Activated B cell treated with CpG ODN at 0.5 μM for 24 hours (primary cell): ENCODE data around the gene PHF23. TPM values are rescaled to one million over a fixed set of nuclear protein-coding genes. Genes with fewer than 3 reads are reported as not detected.
A peak's percentile ranks its signal among the peaks of the same experiment; 100 is the strongest.
"Not testable (repeated sequence)": the region's sequence is repeated elsewhere in the genome, so short reads cannot be mapped to it uniquely, and the experiment has no call there.

ENCODE experiments used
- ATAC-seq: fragments of 200-7000 bp; cut with Tn5 transposase; one replicate; pipeline ENCODE4 v1.10.0; 2021; ENCODE audit warnings: low read depth, mild to moderate bottlenecking, moderate library complexity
- CTCF ChIA-PET: fragments of 350-600 bp; sonication (Branson Sonifier 250); formaldehyde crosslinking; loops from one replicate; lab custom pipeline; 2021; ENCODE audit warnings: antibody characterized with exemption; lab: Charles Lee
- POLR2A ChIA-PET: fragments of 350-600 bp; sonication (Branson Sonifier 250); formaldehyde crosslinking; loops from one replicate; lab custom pipeline; 2021; ENCODE audit warnings: antibody characterized with exemption; lab: Charles Lee
- DNase-seq: peaks from one replicate; pipeline ENCODE4 v3.0.0; 2022
- H3K27ac Mint-ChIP-seq: one replicate; pipeline ENCODE4 v1.8.0; 2020; ENCODE audit warnings: mixed read lengths
- H3K27me3 Mint-ChIP-seq: one replicate; pipeline ENCODE4 v1.8.0; 2021; ENCODE audit warnings: mixed read lengths
- H3K36me3 Mint-ChIP-seq: one replicate; pipeline ENCODE4 v1.8.0; 2021; ENCODE audit warnings: low read depth, mixed read lengths
- H3K4me1 Mint-ChIP-seq: one replicate; pipeline ENCODE4 v1.8.0; 2021; ENCODE audit warnings: mixed read lengths
- H3K4me3 Mint-ChIP-seq: one replicate; pipeline ENCODE4 v1.8.0; 2020; ENCODE audit warnings: mild to moderate bottlenecking, mixed read lengths
- H3K9me3 Mint-ChIP-seq: one replicate; pipeline ENCODE4 v1.8.0; 2020; ENCODE audit warnings: mixed read lengths
- intact Hi-C: fragments of 100-400 bp; cut with micrococcal nuclease; formaldehyde crosslinking; loops from one replicate; pipeline ENCODE4 v1.15.1; 2024
- total RNA-seq: library from RNA; stranded (reverse); gene quantifications from 2 replicates; pipeline ENCODE4 v1.2.3, GENCODE V29; 2022
- TF ChIP-seq, protein P1 (sequence below): fragments of 200-600 bp; IDR thresholded peaks from one replicate; pipeline ENCODE4 v1.8.0; 2022; ENCODE audit warnings: antibody characterized with exemption, mild to moderate bottlenecking

PHF23 gene
- total RNA-seq, 1 donor from 2014 or later, result 46.6 TPM

- Mint-ChIP-seq H3K36me3 (peaks cover 51% of the 10 kb centered on the region), H3K4me3 (no peak overlapping the region), H3K9me3 (no peaks in the 10 kb centered on the region), H3K27ac (peak overlapping the region; percentile 4), H3K27me3 (no peaks in the 10 kb centered on the region), H3K4me1 (peaks cover 42% of the 10 kb centered on the region)
- ATAC-seq, result no peak
- DNase-seq, result no peak
- TF ChIP-seq, protein P1, sequence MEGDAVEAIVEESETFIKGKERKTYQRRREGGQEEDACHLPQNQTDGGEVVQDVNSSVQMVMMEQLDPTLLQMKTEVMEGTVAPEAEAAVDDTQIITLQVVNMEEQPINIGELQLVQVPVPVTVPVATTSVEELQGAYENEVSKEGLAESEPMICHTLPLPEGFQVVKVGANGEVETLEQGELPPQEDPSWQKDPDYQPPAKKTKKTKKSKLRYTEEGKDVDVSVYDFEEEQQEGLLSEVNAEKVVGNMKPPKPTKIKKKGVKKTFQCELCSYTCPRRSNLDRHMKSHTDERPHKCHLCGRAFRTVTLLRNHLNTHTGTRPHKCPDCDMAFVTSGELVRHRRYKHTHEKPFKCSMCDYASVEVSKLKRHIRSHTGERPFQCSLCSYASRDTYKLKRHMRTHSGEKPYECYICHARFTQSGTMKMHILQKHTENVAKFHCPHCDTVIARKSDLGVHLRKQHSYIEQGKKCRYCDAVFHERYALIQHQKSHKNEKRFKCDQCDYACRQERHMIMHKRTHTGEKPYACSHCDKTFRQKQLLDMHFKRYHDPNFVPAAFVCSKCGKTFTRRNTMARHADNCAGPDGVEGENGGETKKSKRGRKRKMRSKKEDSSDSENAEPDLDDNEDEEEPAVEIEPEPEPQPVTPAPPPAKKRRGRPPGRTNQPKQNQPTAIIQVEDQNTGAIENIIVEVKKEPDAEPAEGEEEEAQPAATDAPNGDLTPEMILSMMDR, result no peak
- ChIA-PET CTCF (no interaction called here), POLR2A (no interaction called here)
- intact Hi-C loops, result no loop called here
Measured at GRCh38 chr17:7246779-7247178, 7.5 kb upstream of the PHF23 start.

DNA sequence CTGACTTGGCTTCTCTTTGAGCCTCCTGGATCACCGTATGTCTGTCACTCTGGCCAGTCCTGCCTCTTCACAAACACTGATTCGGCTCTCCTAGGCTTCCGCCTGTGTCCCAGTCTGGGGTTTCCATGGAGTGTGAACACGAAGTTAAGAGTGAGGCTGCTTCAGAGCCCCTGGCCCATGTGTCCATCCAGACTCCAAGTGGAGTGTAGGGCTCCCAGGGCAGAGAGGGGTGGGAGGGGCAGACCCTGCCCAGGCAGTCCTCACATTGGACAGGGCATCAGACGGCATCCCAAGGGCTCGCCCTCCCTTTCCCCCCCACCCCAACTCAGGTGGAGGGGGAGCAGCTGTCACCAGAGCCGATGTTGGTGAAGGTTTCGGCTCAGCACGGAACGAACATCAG, 4.6 kb upstream of the PHF23 start:
- DNase-seq, H3K27me3 Mint-ChIP-seq, H3K4me3 Mint-ChIP-seq, intact Hi-C loops, ATAC-seq, H3K9me3 Mint-ChIP-seq, H3K27ac Mint-ChIP-seq, CTCF ChIA-PET: not testable (repeated sequence)
- POLR2A ChIA-PET, result interaction anchor here (1.9 to 15.0 kb wide), 4 partner anchors 9 to 443 kb away, joined by 8 to 245 read pairs (median 15); partner anchors contain the start of genes ACADVL, DLG4, DVL2 and TP53
- Mint-ChIP-seq H3K4me1 (peaks cover 42% of the 10 kb centered on the region), H3K36me3 (peaks cover 67% of the 10 kb centered on the region)

DNA sequence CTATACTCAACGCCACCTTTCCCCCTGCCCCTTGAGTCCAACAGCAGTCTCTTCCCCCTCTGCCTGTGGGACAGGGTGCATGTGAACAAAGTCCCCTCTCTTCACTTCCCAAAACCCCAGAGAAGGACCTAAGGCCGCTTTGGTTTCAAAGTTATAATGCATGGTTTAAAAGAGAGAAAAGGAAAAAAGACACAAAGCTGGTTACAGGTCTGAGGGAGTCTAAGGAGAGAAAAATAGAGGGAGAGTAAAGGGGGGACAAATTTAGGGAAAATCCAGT, 4.1 kb upstream of the PHF23 start:
- Mint-ChIP-seq H3K27ac (peak overlapping the region; percentile 100), H3K4me3 (peak overlapping the region; percentile 99), H3K4me1 (peaks cover 40% of the 10 kb centered on the region), H3K9me3 (no peaks in the 10 kb centered on the region), H3K36me3 (peaks cover 67% of the 10 kb centered on the region), H3K27me3 (no peaks in the 10 kb centered on the region)
- no peak for DNase-seq
- TF ChIP-seq, protein P1, result no peak
- no peak for ATAC-seq
- ChIA-PET POLR2A (interaction anchor here (0.8 to 15.0 kb wide), 5 partner anchors 9 to 444 kb away, joined by 3 to 245 read pairs (median 9); partner anchors contain the start of genes ACADVL, DLG4, DVL2 and TP53), CTCF (interaction anchor here (1.3 kb wide), 1 partner anchor 53 kb away, joined by 4 read pairs; no protein-coding TSS in a partner anchor)
- intact Hi-C loops, result no loop called here

- Mint-ChIP-seq H3K4me1 (peaks cover 40% of the 10 kb centered on the region), H3K27me3 (no peaks in the 10 kb centered on the region), H3K4me3 (peak overlapping the region; percentile 99), H3K27ac (peak overlapping the region; percentile 100), H3K36me3 (peaks cover 67% of the 10 kb centered on the region), H3K9me3 (no peaks in the 10 kb centered on the region)
- CTCF ChIA-PET, result interaction anchor here (0.7 to 1.3 kb wide), 4 partner anchors 9 to 190 kb away, joined by 3 to 8 read pairs (median 4); partner anchors contain the start of genes ACADVL, CTDNEP1 and DLG4
- TF ChIP-seq, protein P1, result no peak
- ATAC-seq (peak; percentile 34), DNase-seq (peak; percentile 88)
- intact Hi-C loops, result loop anchor here (1.0 kb wide), 3 partner anchors 9 to 64 kb away; partner anchors contain the start of genes EIF5A and ELP5
- POLR2A ChIA-PET, result interaction anchor here (0.6 to 15.0 kb wide), 16 partner anchors 7 to 1052 kb away, joined by 3 to 245 read pairs (median 6); partner anchors contain the start of genes ACADVL, ACAP1, CTDNEP1 and DLG4
Measured at GRCh38 chr17:7242717-7243452, 3.6 kb upstream of the PHF23 start.

DNA sequence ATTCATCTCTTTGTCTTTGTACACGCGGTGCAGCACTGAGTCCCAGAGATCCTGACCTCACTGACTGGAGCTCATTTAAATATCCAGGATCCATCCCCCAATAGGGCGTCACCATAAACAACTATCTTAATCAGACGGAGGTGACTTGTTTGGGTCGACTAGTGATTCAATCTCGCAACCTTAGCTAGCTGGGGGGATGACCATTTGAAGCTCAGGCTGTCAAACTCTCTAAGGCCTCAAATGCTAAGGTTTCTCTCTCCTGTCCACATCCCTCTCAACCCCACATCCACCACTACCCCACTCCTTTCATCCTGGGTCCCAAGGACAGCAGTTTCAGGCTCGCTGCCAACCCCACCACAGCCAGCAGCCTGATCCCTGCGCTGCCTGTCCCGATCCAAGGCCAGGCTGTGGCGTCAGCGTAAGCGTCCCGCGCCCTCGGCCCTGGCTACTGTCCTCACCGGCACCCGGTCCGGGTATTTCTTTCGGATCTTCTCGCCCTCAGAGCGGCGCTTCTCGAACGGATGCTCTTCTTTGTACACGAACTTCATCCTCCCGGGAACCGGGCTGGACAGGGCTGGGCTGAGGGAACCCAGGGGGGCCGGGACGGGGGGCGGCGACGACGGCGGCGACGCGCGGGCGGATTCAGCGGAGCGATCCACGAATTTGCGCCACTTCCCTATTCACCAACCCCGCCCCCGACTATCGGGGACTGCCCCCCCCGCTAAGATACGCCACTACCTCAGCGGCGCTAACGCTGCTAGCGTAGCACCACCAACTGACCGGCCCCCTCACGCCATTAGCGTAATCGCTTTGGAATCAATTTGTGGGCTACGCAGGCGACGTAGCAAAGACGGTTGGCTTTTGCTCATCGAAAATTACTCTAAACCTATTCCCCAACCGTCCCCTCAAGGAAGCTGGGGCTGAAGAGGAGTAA, 2.8 kb upstream of the PHF23 start, which contains the start of gene GABARAP:
Gene GABARAP, minus strand, starts transcription at position 667 of the 934 bp plus-strand sequence. Its CDS starts 119 bp downstream, at position 548.
- intact Hi-C loops, result loop anchor here (1.0 kb wide), 3 partner anchors 10 to 65 kb away; partner anchors contain the start of genes EIF5A and ELP5
- TF ChIP-seq, protein P1, result no peak
- ATAC-seq, result peak; percentile 51

More for the DNA sequence above, 2.8 kb upstream of the PHF23 start, which contains the start of gene GABARAP:
- Mint-ChIP-seq H3K4me3 (peak within 1 kb of the TSS; percentile 99), H3K4me1 (peaks cover 43% of the 10 kb centered on the region), H3K27ac (peak within 1 kb of the TSS; percentile 100), H3K9me3 (no peaks in the 10 kb centered on the region), H3K27me3 (no peaks in the 10 kb centered on the region), H3K36me3 (peaks cover 67% of the 10 kb centered on the region)
- CTCF ChIA-PET, result interaction anchor here (0.7 to 1.3 kb wide), 4 partner anchors 9 to 190 kb away, joined by 3 to 8 read pairs (median 4); partner anchors contain the start of genes ACADVL, CTDNEP1 and DLG4
- DNase-seq, result peak; percentile 91
- POLR2A ChIA-PET, result interaction anchor here (0.5 to 15.0 kb wide), 18 partner anchors 8 to 1053 kb away, joined by 3 to 245 read pairs (median 8); partner anchors contain the start of genes ACADVL, ACAP1, CTDNEP1 and DLG4
